HepG2 (cell line): ENCODE results near the gene TARBP2. TPM values are rescaled to one million over a fixed set of nuclear protein-coding genes. Genes with fewer than 3 reads are reported as not detected.
A peak's percentile ranks its signal among the peaks of the same experiment; 100 is the strongest.

Experiments
- AHR ChIP-seq: IDR thresholded peaks from 2 replicates; pipeline ENCODE4 v1.6.1; 2018; ENCODE audit warnings: missing genetic modification reagents, missing compliant biosample characterization
- CREB3 ChIP-seq: sonication (generic); formaldehyde crosslinking; IDR thresholded peaks from 2 replicates; pipeline ENCODE4 v1.5.0; 2020; ENCODE audit warnings: missing genetic modification reagents
- CREM ChIP-seq, 2 experiments: sonication (generic) in 1 of 2; formaldehyde crosslinking in 1 of 2; IDR thresholded peaks; 2 replicates each; pipeline versions ENCODE4 v1.4.0 to v1.6.1; 2016 to 2020; ENCODE audit warnings: antibody characterized with exemption in 1 of 2, mild to moderate bottlenecking in 1 of 2, missing genetic modification reagents in 1 of 2
- FOXK2 ChIP-seq: fragments of 450-650 bp; IDR thresholded peaks from 2 replicates; pipeline ENCODE4 v1.6.1; 2016
- HNF1B ChIP-seq: sonication (generic); formaldehyde crosslinking; IDR thresholded peaks from 2 replicates; pipeline ENCODE4 v1.5.1; 2020; ENCODE audit warnings: mild to moderate bottlenecking, moderate library complexity, missing genetic modification reagents
- HOXD1 ChIP-seq: sonication (generic); formaldehyde crosslinking; IDR thresholded peaks from 2 replicates; pipeline ENCODE4 v1.5.0; 2020; ENCODE audit warnings: missing genetic modification reagents
- KLF12 ChIP-seq: sonication (generic); formaldehyde crosslinking; IDR thresholded peaks from 2 replicates; pipeline ENCODE4 v1.4.0; 2020; ENCODE audit warnings: missing genetic modification reagents, borderline replicate concordance
- KLF13 ChIP-seq: sonication (generic); formaldehyde crosslinking; IDR thresholded peaks from 2 replicates; pipeline ENCODE4 v1.4.0; 2020; ENCODE audit warnings: mild to moderate bottlenecking, missing genetic modification reagents
- KLF15 ChIP-seq: sonication (generic); formaldehyde crosslinking; IDR thresholded peaks from 2 replicates; pipeline ENCODE4 v1.8.1; 2023; ENCODE audit warnings: borderline replicate concordance, mild to moderate bottlenecking, inconsistent platforms, missing genetic modification reagents, mixed read lengths
- KLF6 ChIP-seq: IDR thresholded peaks from 2 replicates; pipeline ENCODE4 v1.8.0; 2016; ENCODE audit warnings: missing biosample characterization, missing genetic modification reagents
- RBM22 ChIP-seq: fragments of 200-400 bp; formaldehyde crosslinking; optimal IDR thresholded peaks from 2 replicates; pipeline ENCODE3; 2017; ENCODE audit warnings: mild to moderate bottlenecking, low read length, moderate library complexity
- SMAD9 ChIP-seq: sonication (generic); formaldehyde crosslinking; IDR thresholded peaks from 2 replicates; pipeline ENCODE4 v1.5.1; 2020; ENCODE audit warnings: mild to moderate bottlenecking, missing genetic modification reagents
- TARDBP ChIP-seq: sonication (generic); formaldehyde crosslinking; IDR thresholded peaks from 2 replicates; pipeline ENCODE4 v1.8.0; 2022; ENCODE audit warnings: mild to moderate bottlenecking, missing genetic modification reagents
- THAP11 ChIP-seq: IDR thresholded peaks from 2 replicates; pipeline ENCODE4 v1.6.1; 2016; ENCODE audit warnings: missing biosample characterization, missing genetic modification reagents
- TOPORS ChIP-seq: sonication (generic); formaldehyde crosslinking; IDR thresholded peaks from 2 replicates; pipeline ENCODE4 v1.8.0; 2023; ENCODE audit warnings: mild to moderate bottlenecking, missing genetic modification reagents
- ZEB1 ChIP-seq: IDR thresholded peaks from 2 replicates; pipeline ENCODE4 v1.6.1; 2012; ENCODE audit warnings: mild to moderate bottlenecking, low read depth, inconsistent platforms; ENCODE audit not compliant: insufficient replicate concordance
- ZFP36L1 ChIP-seq: sonication (generic); formaldehyde crosslinking; IDR thresholded peaks from 2 replicates; pipeline ENCODE4 v1.8.0; 2022; ENCODE audit warnings: mild to moderate bottlenecking, missing genetic modification reagents, moderate library complexity
- ZFP37 ChIP-seq: sonication (generic); formaldehyde crosslinking; IDR thresholded peaks from 2 replicates; pipeline ENCODE4 v1.4.0; 2020; ENCODE audit warnings: missing genetic modification reagents, borderline replicate concordance
- ZFP91 ChIP-seq: sonication (generic); formaldehyde crosslinking; IDR thresholded peaks from 2 replicates; pipeline ENCODE4 v1.9.0; 2022; ENCODE audit warnings: missing genetic modification reagents, mild to moderate bottlenecking, borderline replicate concordance
- ZFYVE20 ChIP-seq: sonication (generic); formaldehyde crosslinking; IDR thresholded peaks from 2 replicates; pipeline ENCODE4 v1.8.0; 2023; ENCODE audit warnings: low read depth, mild to moderate bottlenecking, moderate library complexity, missing genetic modification reagents, borderline replicate concordance
- ZNF24 ChIP-seq: fragments of 450-650 bp; IDR thresholded peaks from 2 replicates; pipeline ENCODE4 v1.6.1; 2017; ENCODE audit warnings: antibody characterized with exemption, mild to moderate bottlenecking
- ZNF264 ChIP-seq: sonication (generic); formaldehyde crosslinking; IDR thresholded peaks from 2 replicates; pipeline ENCODE4 v1.4.0; 2020; ENCODE audit warnings: missing genetic modification reagents
- ZNF724P ChIP-seq: sonication (generic); formaldehyde crosslinking; IDR thresholded peaks from 2 replicates; pipeline ENCODE4 v1.8.0; 2022; ENCODE audit warnings: missing genetic modification reagents, borderline replicate concordance
- ZNF788 ChIP-seq: sonication (generic); formaldehyde crosslinking; IDR thresholded peaks from 2 replicates; pipeline ENCODE4 v1.5.0; 2020; ENCODE audit warnings: mild to moderate bottlenecking, missing genetic modification reagents, borderline replicate concordance
- ZNF790 ChIP-seq: sonication (generic); formaldehyde crosslinking; IDR thresholded peaks from 2 replicates; pipeline ENCODE4 v1.8.0; 2022; ENCODE audit warnings: missing genetic modification reagents, mild to moderate bottlenecking, borderline replicate concordance
- polyA plus RNA-seq, 8 experiments: library from polyadenylated mRNA; depleted of rRNA in 3 of 8; stranded (reverse) in 7 of 8; unstranded in 1 of 8; fragments of >200 nt; fragmentation: Illumina TruSeq in 4 of 8; extraction: Trizol in 4 of 8; gene quantifications; 2 replicates each; pipeline versions ENCODE4 v1.2.1 to v1.2.3, GENCODE V29; 2011 to 2016; ENCODE audit warnings: low read depth in 4 of 8, missing spikeins in 1 of 8, mixed read lengths in 1 of 8; ENCODE audit not compliant: insufficient read depth in 1 of 8
- total RNA-seq, 5 experiments: library from RNA; depleted of rRNA; stranded (reverse); fragments of >200 nt; fragmentation: Illumina TruSeq; extraction: Trizol; gene quantifications; 2 replicates each; pipeline ENCODE4 v1.2.3, GENCODE V29; 2016; ENCODE audit warnings: low read depth in 1 of 5

TARBP2 gene
- total and polyA plus RNA-seq, 2 of the 13 experiments (the other 11 are each of a cell fraction or from before 2014, with no cell fraction given) = 47.0 to 55.5 TPM

GRCh38 chr12:53500142-53500775, 824 bp upstream of the TARBP2 start (continued):
- TF ChIP-seq KLF13 (CRISPR knock-in tag) = no peak
- no peak for TF ChIP-seq KLF12 (CRISPR knock-in tag)
- TF ChIP-seq KLF15 = no peak
- TF ChIP-seq HOXD1 = no peak
- TF ChIP-seq AHR = no peak
- TF ChIP-seq ZFP36L1 (CRISPR knock-in tag) = peak; percentile 53; the same call in 1 of the 2 replicates
- 0 out of 2 replicates have a peak, but pooled peaks have one; percentile 17 for TF ChIP-seq ZNF264 (CRISPR knock-in tag)
- 0 out of 2 replicates have a peak, but pooled peaks have one; percentile 49 for TF ChIP-seq TARDBP
- TF ChIP-seq ZEB1 = peak; percentile 65
- TF ChIP-seq ZNF24 = no peak
- TF ChIP-seq KLF6 (CRISPR knock-in tag) = no peak
- TF ChIP-seq CREB3 (CRISPR knock-in tag) = no peak
- no peak for TF ChIP-seq RBM22
- no peak for TF ChIP-seq ZNF724P (CRISPR knock-in tag)
- TF ChIP-seq ZFYVE20 = no peak
- TF ChIP-seq ZNF790 (CRISPR knock-in tag) = no peak
- no peak for TF ChIP-seq CREM (IDR thresholded peaks at IDR 0.05)
- no peak for TF ChIP-seq CREM (CRISPR knock-in tag; IDR thresholded peaks at IDR 0.05)
- no peak for TF ChIP-seq SMAD9
- 0 out of 2 replicates have a peak, but pooled peaks have one; percentile 8 for TF ChIP-seq HNF1B
- TF ChIP-seq THAP11 (CRISPR knock-in tag) = no peak
- peak; percentile 63; the same call in 1 of the 2 replicates for TF ChIP-seq ZNF788 (CRISPR knock-in tag)
- TF ChIP-seq ZFP37 (CRISPR knock-in tag) = no peak
- TF ChIP-seq FOXK2 = no peak
- TF ChIP-seq ZFP91 (CRISPR knock-in tag) = no peak
- TF ChIP-seq TOPORS (CRISPR knock-in tag) = peak; percentile 35; the same call in 1 of the 2 replicates
